B cell (primary cell): Measurements from ENCODE around the gene DMXL1. TPM values are rescaled to one million over a fixed set of nuclear protein-coding genes. Genes with fewer than 3 reads are reported as not detected.
A peak's percentile ranks its signal among the peaks of the same experiment; 100 is the strongest.

Source experiments
- ATAC-seq: fragments of 200-7000 bp; cut with Tn5 transposase; one replicate; pipeline ENCODE4 v1.10.0; 2021; ENCODE audit warnings: low read depth, mild to moderate bottlenecking, moderate number of reproducible peaks, moderate library complexity
- CTCF ChIA-PET: fragments of 350-600 bp; sonication (Branson Sonifier 250); formaldehyde crosslinking; loops from one replicate; lab custom pipeline; 2021; ENCODE audit warnings: antibody characterized with exemption, inconsistent platforms; lab: Charles Lee
- POLR2A ChIA-PET: fragments of 350-600 bp; sonication (Branson Sonifier 250); formaldehyde crosslinking; loops from one replicate; lab custom pipeline; 2021; ENCODE audit warnings: antibody characterized with exemption; lab: Charles Lee
- DNase-seq: peaks from one replicate; pipeline ENCODE4 v3.0.0; 2013
- H2AFZ ChIP-seq: 2 replicates; pipeline ENCODE4 v1.6.1; 2012; ENCODE audit warnings: mild to moderate bottlenecking, low read depth, low read length; ENCODE audit not compliant: insufficient read depth, poor library complexity, severe bottlenecking
- H3K27ac ChIP-seq, 2 donors: 1 replicate in 1 of 2; 2 replicates in 1 of 2; pipeline ENCODE4 v1.5.1; 2012 to 2013; ENCODE audit warnings: low read length in 2 of 2, mild to moderate bottlenecking in 2 of 2, moderate library complexity in 1 of 2
- H3K27me3 ChIP-seq, 4 experiments: fragments of 200-600 bp in 1 of 4; sonication (generic) in 1 of 4; replicated peaks in 1 of 4; 1 replicate in 2 of 4; 2 replicates in 2 of 4; pipeline versions ENCODE4 v1.6.1 to v1.7.0; 2013 to 2016; ENCODE audit warnings: low read length in 3 of 4, mild to moderate bottlenecking in 2 of 4, mixed read lengths in 1 of 4, moderate library complexity in 1 of 4; ENCODE audit not compliant: insufficient read depth in 4 of 4, control insufficient read depth in 3 of 4; ENCODE audit errors: control extremely low read depth in 1 of 4
- H3K36me3 ChIP-seq, 2 experiments: replicated peaks in 1 of 2; 1 replicate in 1 of 2; 2 replicates in 1 of 2; pipeline versions ENCODE4 v1.6.1 to v1.7.1; 2013; ENCODE audit warnings: low read length in 1 of 2; ENCODE audit not compliant: insufficient read depth in 2 of 2, control insufficient read depth in 1 of 2; ENCODE audit errors: control extremely low read depth in 1 of 2, extremely low read depth in 1 of 2
- H3K4me1 ChIP-seq, 2 donors: fragments of 200-600 bp in 1 of 2; sonication (generic) in 1 of 2; 1 replicate in 1 of 2; 2 replicates in 1 of 2; pipeline versions ENCODE4 v1.5.1 to v1.6.1; 2013 to 2017; ENCODE audit warnings: low read length in 2 of 2; ENCODE audit not compliant: control insufficient read depth in 2 of 2, insufficient read depth in 2 of 2
- H3K4me2 ChIP-seq: replicated peaks from 2 replicates; pipeline ENCODE3; 2012; ENCODE audit warnings: mild to moderate bottlenecking, low read depth, low read length; ENCODE audit not compliant: poor library complexity, severe bottlenecking
- H3K4me3 ChIP-seq, 5 experiments: fragments of 200-600 bp in 1 of 5; sonication (generic) in 1 of 5; 1 replicate in 3 of 5; 2 replicates in 2 of 5; pipeline versions ENCODE4 v1.5.1 to v1.7.0; 2011 to 2016; ENCODE audit warnings: low read length in 4 of 5, mild to moderate bottlenecking in 4 of 5, low read depth in 2 of 5, control low read depth in 1 of 5, moderate library complexity in 1 of 5; ENCODE audit not compliant: insufficient read depth in 1 of 5; ENCODE audit errors: control extremely low read depth in 1 of 5, extremely low read depth in 1 of 5
- H3K79me2 ChIP-seq: fragments of 200-600 bp; sonication (generic); one replicate; pipeline ENCODE4 v1.6.0; 2016; ENCODE audit warnings: low read length; ENCODE audit not compliant: control insufficient read depth, insufficient read depth
- H3K9ac ChIP-seq: fragments of 200-600 bp; sonication (generic); 2 replicates; pipeline ENCODE4 v1.6.1; 2017; ENCODE audit warnings: mild to moderate bottlenecking, low read length, moderate library complexity
- H3K9me3 ChIP-seq, 3 donors: one replicate each; pipeline versions ENCODE4 v1.6.1 to v1.7.1; 2013; ENCODE audit warnings: low read length in 2 of 3; ENCODE audit not compliant: control insufficient read depth in 2 of 3, insufficient read depth in 1 of 3; ENCODE audit errors: control extremely low read depth in 1 of 3
- H4K20me1 ChIP-seq: 2 replicates; pipeline ENCODE4 v1.6.0; 2012; ENCODE audit warnings: mild to moderate bottlenecking, low read length; ENCODE audit not compliant: insufficient read depth, control insufficient read depth, poor library complexity, severe bottlenecking
- H3K27ac Mint-ChIP-seq: one replicate; pipeline ENCODE4 v1.8.0; 2021; ENCODE audit warnings: mixed read lengths
- H3K27me3 Mint-ChIP-seq: one replicate; pipeline ENCODE4 v1.8.0; 2021; ENCODE audit warnings: mixed read lengths
- H3K4me1 Mint-ChIP-seq: one replicate; pipeline ENCODE4 v1.8.0; 2021; ENCODE audit warnings: mixed read lengths
- H3K4me3 Mint-ChIP-seq: one replicate; pipeline ENCODE4 v1.8.0; 2021; ENCODE audit warnings: mixed read lengths
- H3K9me3 Mint-ChIP-seq: one replicate; pipeline ENCODE4 v1.8.0; 2022; ENCODE audit warnings: mixed read lengths; ENCODE audit not compliant: insufficient read depth
- CTCF ChIP-seq: fragments of 200-600 bp; IDR thresholded peaks from one replicate; pipeline ENCODE4 v1.8.0; 2022; ENCODE audit warnings: antibody characterized with exemption, mild to moderate bottlenecking
- EZH2 ChIP-seq: IDR thresholded peaks from 2 replicates; pipeline ENCODE4 v1.6.1; 2012; ENCODE audit warnings: borderline replicate concordance, low read depth, mild to moderate bottlenecking, moderate library complexity, low read length; ENCODE audit not compliant: insufficient read depth, poor library complexity, severe bottlenecking
- WGBS: methylation state at CpG from one replicate; pipeline ENCODE4 v1.1.5; 2013; ENCODE audit warnings: missing lambda C conversion rate; ENCODE audit not compliant: insufficient coverage; 5-methylcytosine and 5-hydroxymethylcytosine counted together
- intact Hi-C: fragments of 100-400 bp; cut with micrococcal nuclease; formaldehyde crosslinking; loops from one replicate; pipeline ENCODE4 v1.10.0; 2022
- polyA plus RNA-seq: library from polyadenylated mRNA; depleted of rRNA; stranded (reverse); fragments of >200 nt; gene quantifications from 2 replicates; pipeline ENCODE4 v1.2.3, GENCODE V29; 2012
- total RNA-seq, 2 donors: library from RNA; stranded (reverse); fragments of 120-200 nt in 1 of 2; gene quantifications; 1 replicate in 1 of 2; 2 replicates in 1 of 2; pipeline versions ENCODE4 v1.2.3 to v1.2.4, GENCODE V29; 2013 to 2022

Gene DMXL1
- total and polyA plus RNA-seq, 2 donors (not counting 1 experiment from before 2014, with no cell fraction given), result 37.9 to 129 TPM

GRCh38 chr5:119028575-119028974 is 42.3 kb upstream of the DMXL1 start:
- Histone ChIP-seq H3K79me2 (no peaks in the 10 kb centered on the region), H3K9me3 (peaks cover 0 to 4% (median 0%) of the 10 kb centered on the region in 3 donors), H3K4me3 (peak overlapping the region in 1 of 5 experiments; percentile 36), H3K36me3 (no peaks in the 10 kb centered on the region), H3K27me3 (no peaks in the 10 kb centered on the region), H4K20me1 (no peaks in the 10 kb centered on the region), H2AFZ (peak overlapping the region; percentile 56), H3K27ac (peak overlapping the region; percentile 35 to 53), H3K4me2 (peak overlapping the region; percentile 29), H3K9ac (no peak overlapping the region), H3K4me1 (peaks cover 44 to 58% of the 10 kb centered on the region in 2 donors)
- Mint-ChIP-seq H3K27ac (peak overlapping the region; percentile 80), H3K4me1 (peaks cover 63% of the 10 kb centered on the region), H3K9me3 (peaks cover 5% of the 10 kb centered on the region), H3K27me3 (no peaks in the 10 kb centered on the region), H3K4me3 (peak overlapping the region; percentile 71)
- WGBS, result no CpG with 5 or more reads among the region's 5 CpGs
- CTCF ChIA-PET, result interaction anchor here (0.8 to 1.0 kb wide), 2 partner anchors 9 to 406 kb away, joined by 3 to 4 read pairs; no protein-coding TSS in a partner anchor
- POLR2A ChIA-PET, result no interaction called here
- DNase-seq, result peak; percentile 58
- no peak for TF ChIP-seq CTCF
- TF ChIP-seq EZH2, result no peak
- intact Hi-C loops, result loop anchor here (10.0 kb wide), 1 partner anchor 156 kb away; no protein-coding TSS in a partner anchor
- ATAC-seq, result peak; percentile 18
